GM19035 (cell line): ENCODE results near the gene USP53.
"Not testable (repeated sequence)": the region's sequence is repeated elsewhere in the genome, so short reads cannot be mapped to it uniquely, and the experiment has no call there.

Experiments
- ATAC-seq: cut with Tn5 transposase; IDR thresholded peaks from one replicate; pipeline ENCODE4 v1.9.1; 2021; ENCODE audit not compliant: unreplicated experiment

USP53 gene

GRCh38 chr4:119266153-119266552 lies 53.6 kb downstream of the USP53 start:
- ATAC-seq: no peak

GRCh38 chr4:119268466-119268865 lies 56.0 kb downstream of the USP53 start:
- no peak for ATAC-seq

GRCh38 chr4:119271361-119272085 lies 59.0 kb downstream of the USP53 start:
- ATAC-seq: no peak

GRCh38 chr4:119279541-119279940 lies 67.0 kb downstream of the USP53 start:
- ATAC-seq: not testable (repeated sequence)

GRCh38 chr4:119279945-119280344 lies 67.4 kb downstream of the USP53 start:
- ATAC-seq: not testable (repeated sequence)

GRCh38 chr4:119281393-119281792 lies 68.9 kb downstream of the USP53 start:
- ATAC-seq: no peak

GRCh38 chr4:119284876-119285780 lies 72.6 kb downstream of the USP53 start:
- peak; percentile 83 for ATAC-seq

GRCh38 chr4:119286377-119287002 lies 74.0 kb downstream of the USP53 start:
- ATAC-seq: no peak

GRCh38 chr4:119289313-119289712 lies 76.8 kb downstream of the USP53 start:
- ATAC-seq: no peak

GRCh38 chr4:119290598-119290997 lies 78.1 kb downstream of the USP53 start:
- no peak for ATAC-seq

- no peak for ATAC-seq
Observed at GRCh38 chr4:119296356-119296755, 83.8 kb downstream of the USP53 start.

GRCh38 chr4:119297795-119298194 lies 85.3 kb downstream of the USP53 start:
- no peak for ATAC-seq

- ATAC-seq: no peak
Observed at GRCh38 chr4:119299260-119299671, 86.8 kb downstream of the USP53 start.

- ATAC-seq: peak; percentile 56
Observed at GRCh38 chr4:119299741-119300100, 87.2 kb downstream of the USP53 start.

GRCh38 chr4:119300101-119300978 lies 87.8 kb downstream of the USP53 start:
- peak; percentile 97 for ATAC-seq

GRCh38 chr4:119302073-119302832 lies 89.7 kb downstream of the USP53 start:
- ATAC-seq: no peak

- no peak for ATAC-seq
Observed at GRCh38 chr4:119303587-119304305, 91.2 kb downstream of the USP53 start.

- no peak for ATAC-seq
Observed at GRCh38 chr4:119304431-119304830, 91.9 kb downstream of the USP53 start.

- ATAC-seq: no peak
Observed at GRCh38 chr4:119307606-119308005, 95.1 kb downstream of the USP53 start.
